ENCODE results near the gene C5orf46. TPM values are rescaled to one million over a fixed set of nuclear protein-coding genes. Genes with fewer than 3 reads are reported as not detected.
"Not testable (repeated sequence)": the region's sequence is repeated elsewhere in the genome, so short reads cannot be mapped to it uniquely, and the experiment has no call there.

Gene C5orf46
- total and polyA plus RNA-seq, 2 experiments from 2014 or later = 1.5 TPM; not detected in 1

- H3K9ac ChIP-seq; H2AFZ ChIP-seq; H3K79me2 ChIP-seq (ENCODE audit: insufficient read depth); H3K9me2 ChIP-seq (ENCODE audit: insufficient read depth); H3K9me3 ChIP-seq (ENCODE audit: low read depth); H3K4me2 ChIP-seq (ENCODE audit: unreplicated experiment); H3K4me3 ChIP-seq; in situ Hi-C loops (cut with MboI); DNase-seq; H3K36me3 ChIP-seq (ENCODE audit: low read depth); H3K27ac ChIP-seq; H3K4me1 ChIP-seq (ENCODE audit: insufficient read depth); H4K20me1 ChIP-seq (ENCODE audit: insufficient read depth); H3K27me3 ChIP-seq (replicated peaks; ENCODE audit: insufficient read depth); H3F3A ChIP-seq (ENCODE audit: insufficient read depth): not testable (repeated sequence)
- 57 to 71% methylated on average over 14 to 18 of the region's 18 CpGs for WGBS, 2 experiments (ENCODE audit: low coverage in 1 of 2, low lambda C conversion rate in 2 of 2, missing lambda C conversion rate in 2 of 2)
Measured at GRCh38 chr5:147871980-147872549, 34.3 kb downstream of the C5orf46 start.

GRCh38 chr5:147869892-147870291, 36.4 kb downstream of the C5orf46 start:
- H3K36me3 ChIP-seq (ENCODE audit: low read depth); H3K9me3 ChIP-seq (ENCODE audit: low read depth); H3K4me2 ChIP-seq (ENCODE audit: unreplicated experiment); H4K20me1 ChIP-seq (ENCODE audit: insufficient read depth); H3K9me2 ChIP-seq (ENCODE audit: insufficient read depth); DNase-seq; in situ Hi-C loops (cut with MboI); H3K4me3 ChIP-seq; H2AFZ ChIP-seq; H3F3A ChIP-seq (ENCODE audit: insufficient read depth); H3K9ac ChIP-seq; H3K27ac ChIP-seq; H3K79me2 ChIP-seq (ENCODE audit: insufficient read depth); H3K27me3 ChIP-seq (replicated peaks; ENCODE audit: insufficient read depth); H3K4me1 ChIP-seq (ENCODE audit: insufficient read depth): not testable (repeated sequence)
- WGBS, 2 experiments (ENCODE audit: low coverage in 1 of 2, low lambda C conversion rate in 2 of 2, missing lambda C conversion rate in 2 of 2) = 22 to 31% methylated on average over 6 of the region's 6 CpGs

DNA sequence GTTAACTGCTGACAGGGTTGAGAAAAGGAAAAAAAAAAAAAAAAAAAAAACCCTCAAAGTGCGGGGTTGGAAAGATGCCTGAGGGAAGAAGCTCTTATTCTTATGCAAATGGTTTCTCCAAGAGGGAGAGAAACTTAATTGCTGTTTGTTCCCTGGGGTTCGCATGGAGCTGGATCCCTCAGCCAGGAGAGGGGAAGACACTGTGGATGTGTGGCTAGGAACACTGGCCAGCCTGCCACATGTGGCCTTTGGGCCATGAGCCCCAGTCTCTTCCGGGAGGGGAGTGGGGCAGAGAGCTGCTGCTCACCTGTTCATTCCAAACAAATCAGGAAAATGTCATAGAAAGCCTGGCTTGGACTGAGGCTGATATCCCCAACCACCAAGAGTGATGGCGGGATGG, 37.2 kb downstream of the C5orf46 start:
- 1 to 7% methylated on average over 4 of the region's 4 CpGs for WGBS, 2 experiments (ENCODE audit: low coverage in 1 of 2, low lambda C conversion rate in 2 of 2, missing lambda C conversion rate in 2 of 2)
- in situ Hi-C loops (cut with MboI) = no loop called here

DNA sequence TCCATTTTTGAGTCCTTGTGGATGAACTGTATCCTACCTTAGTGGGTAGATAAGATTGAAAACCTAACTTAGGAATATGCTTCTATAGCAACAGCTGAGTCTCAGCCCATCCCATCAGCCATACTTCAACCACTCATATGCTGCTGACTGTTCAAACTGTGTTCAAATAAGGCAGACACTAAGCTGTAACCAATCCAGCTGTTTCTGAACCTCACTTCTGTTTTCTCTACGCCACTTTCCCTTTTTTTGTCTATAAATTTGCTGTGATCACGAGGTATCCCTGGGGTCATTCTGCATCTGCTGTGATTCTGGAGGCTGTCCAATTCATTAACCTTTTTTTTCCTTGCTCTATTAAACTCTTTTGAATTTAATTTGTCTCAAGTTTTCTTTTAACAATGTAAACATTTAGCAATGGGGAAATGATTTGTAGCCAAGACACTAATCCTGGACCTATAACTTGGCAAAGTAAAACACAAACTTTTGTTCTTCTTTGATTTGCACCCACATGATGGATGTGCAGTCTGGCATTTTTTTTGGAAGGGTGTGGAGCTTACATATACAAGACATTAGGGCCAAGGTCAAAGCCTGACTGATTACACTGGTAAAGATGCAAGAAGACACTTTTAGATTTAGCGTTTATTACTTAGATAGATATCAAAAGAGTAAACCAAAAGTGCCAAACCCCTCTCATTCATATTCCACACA, 42.7 kb downstream of the C5orf46 start:
- DNase-seq = no peak
- Histone ChIP-seq H3K4me2 (ENCODE audit: unreplicated experiment) (no peak overlapping the region), H3K9me2 (ENCODE audit: insufficient read depth) (no peaks in the 10 kb centered on the region), H3K27me3 (replicated peaks; ENCODE audit: insufficient read depth) (no peaks in the 10 kb centered on the region; the same call in 1 of the 2 replicates), H3K9ac (no peak overlapping the region), H4K20me1 (ENCODE audit: insufficient read depth) (no peaks in the 10 kb centered on the region), H3K79me2 (ENCODE audit: insufficient read depth) (no peaks in the 10 kb centered on the region), H3K27ac (no peak overlapping the region), H3K9me3 (ENCODE audit: low read depth) (no peaks in the 10 kb centered on the region), H3K36me3 (ENCODE audit: low read depth) (no peaks in the 10 kb centered on the region), H3F3A (ENCODE audit: insufficient read depth) (no peaks in the 10 kb centered on the region), H3K4me1 (ENCODE audit: insufficient read depth) (no peaks in the 10 kb centered on the region), H3K4me3 (no peak overlapping the region), H2AFZ (no peak overlapping the region)
- no peak for TF ChIP-seq EZH2phosphoT487 (IDR thresholded peaks at IDR 0.05; ENCODE audit: insufficient read depth, low read depth)
- TF ChIP-seq EZH2 (IDR thresholded peaks at IDR 0.05; ENCODE audit: insufficient read depth, poor library complexity, severe bottlenecking) = no peak
- 30 to 35% methylated on average over 3 of the region's 3 CpGs for WGBS, 2 experiments (ENCODE audit: low coverage in 1 of 2, low lambda C conversion rate in 2 of 2, missing lambda C conversion rate in 2 of 2)
- in situ Hi-C loops (cut with MboI) = no loop called here

More for the DNA sequence above, 37.2 kb downstream of the C5orf46 start:
- H4K20me1 ChIP-seq (ENCODE audit: insufficient read depth) = no peaks in the 10 kb centered on the region
- no peaks in the 10 kb centered on the region for H3F3A ChIP-seq (ENCODE audit: insufficient read depth)
- no peaks in the 10 kb centered on the region for H3K9me3 ChIP-seq (ENCODE audit: low read depth)
- TF ChIP-seq EZH2phosphoT487 (IDR thresholded peaks at IDR 0.05; ENCODE audit: insufficient read depth, low read depth) (no peak), EZH2 (IDR thresholded peaks at IDR 0.05; ENCODE audit: insufficient read depth, poor library complexity, severe bottlenecking) (no peak)
- H3K27me3 ChIP-seq (replicated peaks; ENCODE audit: insufficient read depth) = no peaks in the 10 kb centered on the region
- no peak overlapping the region for H3K27ac ChIP-seq
- H3K9ac ChIP-seq = no peak overlapping the region
- no peak overlapping the region for H3K4me2 ChIP-seq (ENCODE audit: unreplicated experiment)
- H3K36me3 ChIP-seq (ENCODE audit: low read depth) = no peaks in the 10 kb centered on the region
- H2AFZ ChIP-seq = no peak overlapping the region
- no peaks in the 10 kb centered on the region for H3K79me2 ChIP-seq (ENCODE audit: insufficient read depth)
- H3K4me3 ChIP-seq = no peak overlapping the region
- no peaks in the 10 kb centered on the region for H3K4me1 ChIP-seq (ENCODE audit: insufficient read depth)
- no peak for DNase-seq
- H3K9me2 ChIP-seq (ENCODE audit: insufficient read depth) = no peaks in the 10 kb centered on the region

DNA sequence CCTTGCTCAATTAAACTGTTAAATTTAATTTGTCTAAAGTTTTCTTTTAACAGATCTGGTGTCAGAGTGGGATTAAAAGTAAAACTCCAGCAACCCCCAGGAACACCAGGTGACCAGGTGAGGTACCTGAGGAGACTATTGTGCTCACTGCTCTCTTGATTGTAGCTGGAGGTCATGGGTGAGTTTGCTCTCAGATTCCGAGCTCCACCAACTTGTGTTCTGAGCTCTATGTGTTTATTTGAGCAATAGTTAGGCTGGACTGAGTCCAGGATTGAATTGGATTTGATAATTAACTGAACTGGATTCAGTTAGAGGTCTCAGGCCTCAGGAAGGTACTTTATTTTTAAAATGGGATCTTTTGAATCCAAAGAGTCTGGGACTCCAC, 45.7 kb downstream of the C5orf46 start:
- Histone ChIP-seq H3K27me3 (replicated peaks; ENCODE audit: insufficient read depth) (peaks cover 3% of the 10 kb centered on the region; the same call in 1 of the 2 replicates), H2AFZ (no peak overlapping the region), H3K36me3 (ENCODE audit: low read depth) (no peaks in the 10 kb centered on the region), H3K9me3 (ENCODE audit: low read depth) (no peaks in the 10 kb centered on the region), H3K27ac (no peak overlapping the region), H3F3A (ENCODE audit: insufficient read depth) (no peaks in the 10 kb centered on the region), H3K9ac (no peak overlapping the region), H3K4me3 (no peak overlapping the region), H3K4me1 (ENCODE audit: insufficient read depth) (no peaks in the 10 kb centered on the region), H4K20me1 (ENCODE audit: insufficient read depth) (no peaks in the 10 kb centered on the region), H3K79me2 (ENCODE audit: insufficient read depth) (no peaks in the 10 kb centered on the region), H3K4me2 (ENCODE audit: unreplicated experiment) (no peak overlapping the region), H3K9me2 (ENCODE audit: insufficient read depth) (no peaks in the 10 kb centered on the region)
- TF ChIP-seq EZH2phosphoT487 (IDR thresholded peaks at IDR 0.05; ENCODE audit: insufficient read depth, low read depth) (no peak), EZH2 (IDR thresholded peaks at IDR 0.05; ENCODE audit: insufficient read depth, poor library complexity, severe bottlenecking) (no peak)
- in situ Hi-C loops (cut with MboI) = no loop called here
- DNase-seq = no peak
- WGBS, 2 experiments (ENCODE audit: low coverage in 1 of 2, low lambda C conversion rate in 2 of 2, missing lambda C conversion rate in 2 of 2) = 14 to 21% methylated on average over 1 of the region's 1 CpG

Measured in GM23248 (cell line).